Astrocyte (in vitro differentiated cells and primary cell): ENCODE results near the gene IMMP2L.

ENCODE experiments used
- EZH2 ChIP-seq: IDR thresholded peaks from 2 replicates; pipeline ENCODE4 v1.6.1; 2012; ENCODE audit warnings: mild to moderate bottlenecking, low read length, inconsistent platforms; ENCODE audit not compliant: insufficient read depth
- TF ChIP-seq, protein P1 (sequence below): IDR thresholded peaks from 2 replicates; pipeline ENCODE4 v1.5.1; 2011; ENCODE audit warnings: low read depth, mild to moderate bottlenecking, inconsistent platforms, low read length, moderate library complexity; ENCODE audit not compliant: insufficient read depth

- TF ChIP-seq, protein P1, sequence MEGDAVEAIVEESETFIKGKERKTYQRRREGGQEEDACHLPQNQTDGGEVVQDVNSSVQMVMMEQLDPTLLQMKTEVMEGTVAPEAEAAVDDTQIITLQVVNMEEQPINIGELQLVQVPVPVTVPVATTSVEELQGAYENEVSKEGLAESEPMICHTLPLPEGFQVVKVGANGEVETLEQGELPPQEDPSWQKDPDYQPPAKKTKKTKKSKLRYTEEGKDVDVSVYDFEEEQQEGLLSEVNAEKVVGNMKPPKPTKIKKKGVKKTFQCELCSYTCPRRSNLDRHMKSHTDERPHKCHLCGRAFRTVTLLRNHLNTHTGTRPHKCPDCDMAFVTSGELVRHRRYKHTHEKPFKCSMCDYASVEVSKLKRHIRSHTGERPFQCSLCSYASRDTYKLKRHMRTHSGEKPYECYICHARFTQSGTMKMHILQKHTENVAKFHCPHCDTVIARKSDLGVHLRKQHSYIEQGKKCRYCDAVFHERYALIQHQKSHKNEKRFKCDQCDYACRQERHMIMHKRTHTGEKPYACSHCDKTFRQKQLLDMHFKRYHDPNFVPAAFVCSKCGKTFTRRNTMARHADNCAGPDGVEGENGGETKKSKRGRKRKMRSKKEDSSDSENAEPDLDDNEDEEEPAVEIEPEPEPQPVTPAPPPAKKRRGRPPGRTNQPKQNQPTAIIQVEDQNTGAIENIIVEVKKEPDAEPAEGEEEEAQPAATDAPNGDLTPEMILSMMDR, result no peak
- no peak for TF ChIP-seq EZH2
These were observed 33.5 kb upstream of the IMMP2L start for GRCh38 chr7:111595780-111596179.
